ENCODE measurements around the gene SNCG.

SNCG gene

GRCh38 chr10:86946213-86947155 lies 11.9 kb upstream of the SNCG start:
- TF ChIP-seq FOXM1 (IDR thresholded peaks at IDR 0.05; ENCODE audit: borderline replicate concordance, low read depth) = no peak
- TF ChIP-seq, protein P1, sequence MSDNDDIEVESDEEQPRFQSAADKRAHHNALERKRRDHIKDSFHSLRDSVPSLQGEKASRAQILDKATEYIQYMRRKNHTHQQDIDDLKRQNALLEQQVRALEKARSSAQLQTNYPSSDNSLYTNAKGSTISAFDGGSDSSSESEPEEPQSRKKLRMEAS (IDR thresholded peaks at IDR 0.05) = no peak
- TF ChIP-seq NFIC (IDR thresholded peaks at IDR 0.05) = no peak
- TF ChIP-seq EP300 (IDR thresholded peaks at IDR 0.05; ENCODE audit: borderline replicate concordance) = no peak
- no peak for TF ChIP-seq TAF1 (IDR thresholded peaks at IDR 0.05; ENCODE audit: low read depth)
- TF ChIP-seq RAD21 (IDR thresholded peaks at IDR 0.05; ENCODE audit: low read depth) = no peak
- no peak for TF ChIP-seq TEAD4 (IDR thresholded peaks at IDR 0.05)
- TF ChIP-seq ZBTB7A (IDR thresholded peaks at IDR 0.05; ENCODE audit: low read depth) = no peak
- TF ChIP-seq, protein P2, sequence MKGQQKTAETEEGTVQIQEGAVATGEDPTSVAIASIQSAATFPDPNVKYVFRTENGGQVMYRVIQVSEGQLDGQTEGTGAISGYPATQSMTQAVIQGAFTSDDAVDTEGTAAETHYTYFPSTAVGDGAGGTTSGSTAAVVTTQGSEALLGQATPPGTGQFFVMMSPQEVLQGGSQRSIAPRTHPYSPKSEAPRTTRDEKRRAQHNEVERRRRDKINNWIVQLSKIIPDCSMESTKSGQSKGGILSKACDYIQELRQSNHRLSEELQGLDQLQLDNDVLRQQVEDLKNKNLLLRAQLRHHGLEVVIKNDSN (IDR thresholded peaks at IDR 0.05) = no peak
- TF ChIP-seq YY1 (IDR thresholded peaks at IDR 0.05; ENCODE audit: low read depth) = no peak
- no peak for TF ChIP-seq CREB1 (IDR thresholded peaks at IDR 0.05; ENCODE audit: low read depth)
- no peak for TF ChIP-seq TCF12 (IDR thresholded peaks at IDR 0.05; ENCODE audit: low read depth)
- TF ChIP-seq EGR1 (IDR thresholded peaks at IDR 0.05) = no peak

DNA sequence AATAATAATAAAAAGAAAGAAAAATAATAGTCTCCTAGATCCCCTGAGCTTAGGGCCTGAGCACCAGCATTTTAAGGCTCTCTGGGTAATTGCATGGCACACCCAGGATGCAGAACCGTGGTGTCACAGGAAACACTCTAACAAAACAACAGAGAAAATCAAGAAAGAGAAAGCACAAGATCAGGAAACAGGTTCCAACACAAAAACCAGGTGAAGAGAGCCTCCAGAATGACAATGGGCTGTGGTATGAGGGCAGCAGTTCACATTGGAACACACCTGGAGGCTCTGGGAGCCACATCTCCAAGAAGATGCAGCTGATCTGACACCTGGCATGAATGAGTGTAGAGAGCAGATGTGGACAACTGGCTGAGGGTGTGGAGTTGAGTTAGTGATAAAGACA lies 8.1 kb upstream of the SNCG start:
- TF ChIP-seq FOXM1 (IDR thresholded peaks at IDR 0.05; ENCODE audit: borderline replicate concordance, low read depth) (no peak), NFIC (IDR thresholded peaks at IDR 0.05) (no peak), CEBPB (IDR thresholded peaks at IDR 0.05) (no peak)
- TF ChIP-seq, protein P2 (IDR thresholded peaks at IDR 0.05) = no peak

DNA sequence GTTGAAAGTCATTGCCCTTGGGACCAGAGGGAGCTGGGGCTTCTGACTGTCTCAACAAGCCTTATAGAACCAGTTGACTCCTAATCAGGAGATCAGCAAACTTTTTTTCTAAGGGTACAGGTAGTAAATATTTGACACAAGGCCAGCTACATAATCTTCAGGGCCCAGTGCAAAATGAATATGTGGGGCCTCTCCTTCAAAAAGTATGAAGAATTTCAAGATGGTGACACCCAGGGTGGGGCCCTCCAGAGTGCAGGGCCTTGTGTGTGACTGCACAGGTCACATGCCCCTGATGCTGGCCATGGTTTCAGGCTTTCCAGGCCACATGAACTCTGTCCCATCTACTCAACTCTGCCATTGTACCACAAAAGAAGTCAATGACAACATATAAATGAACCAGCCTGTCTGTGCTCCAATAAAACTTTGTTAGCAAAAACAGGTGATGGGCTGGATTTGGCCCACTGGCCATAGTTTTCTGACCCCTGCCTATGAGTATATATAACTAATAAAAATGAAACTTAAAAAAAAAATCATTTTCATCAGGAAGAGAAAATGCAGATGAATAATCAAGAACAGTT lies 7.1 kb upstream of the SNCG start:
- no peak for TF ChIP-seq TAF1 (IDR thresholded peaks at IDR 0.05; ENCODE audit: low read depth)

- TF ChIP-seq CREB1 (IDR thresholded peaks at IDR 0.05; ENCODE audit: low read depth) (no peak), YY1 (IDR thresholded peaks at IDR 0.05; ENCODE audit: low read depth) (no peak), EGR1 (IDR thresholded peaks at IDR 0.05) (no peak), FOXM1 (IDR thresholded peaks at IDR 0.05; ENCODE audit: borderline replicate concordance, low read depth) (no peak), TCF12 (IDR thresholded peaks at IDR 0.05; ENCODE audit: low read depth) (no peak), ZBTB7A (IDR thresholded peaks at IDR 0.05; ENCODE audit: low read depth) (no peak), CEBPB (IDR thresholded peaks at IDR 0.05) (no peak), NFIC (IDR thresholded peaks at IDR 0.05) (no peak), EP300 (IDR thresholded peaks at IDR 0.05; ENCODE audit: borderline replicate concordance) (no peak)
- TF ChIP-seq, protein P3, sequence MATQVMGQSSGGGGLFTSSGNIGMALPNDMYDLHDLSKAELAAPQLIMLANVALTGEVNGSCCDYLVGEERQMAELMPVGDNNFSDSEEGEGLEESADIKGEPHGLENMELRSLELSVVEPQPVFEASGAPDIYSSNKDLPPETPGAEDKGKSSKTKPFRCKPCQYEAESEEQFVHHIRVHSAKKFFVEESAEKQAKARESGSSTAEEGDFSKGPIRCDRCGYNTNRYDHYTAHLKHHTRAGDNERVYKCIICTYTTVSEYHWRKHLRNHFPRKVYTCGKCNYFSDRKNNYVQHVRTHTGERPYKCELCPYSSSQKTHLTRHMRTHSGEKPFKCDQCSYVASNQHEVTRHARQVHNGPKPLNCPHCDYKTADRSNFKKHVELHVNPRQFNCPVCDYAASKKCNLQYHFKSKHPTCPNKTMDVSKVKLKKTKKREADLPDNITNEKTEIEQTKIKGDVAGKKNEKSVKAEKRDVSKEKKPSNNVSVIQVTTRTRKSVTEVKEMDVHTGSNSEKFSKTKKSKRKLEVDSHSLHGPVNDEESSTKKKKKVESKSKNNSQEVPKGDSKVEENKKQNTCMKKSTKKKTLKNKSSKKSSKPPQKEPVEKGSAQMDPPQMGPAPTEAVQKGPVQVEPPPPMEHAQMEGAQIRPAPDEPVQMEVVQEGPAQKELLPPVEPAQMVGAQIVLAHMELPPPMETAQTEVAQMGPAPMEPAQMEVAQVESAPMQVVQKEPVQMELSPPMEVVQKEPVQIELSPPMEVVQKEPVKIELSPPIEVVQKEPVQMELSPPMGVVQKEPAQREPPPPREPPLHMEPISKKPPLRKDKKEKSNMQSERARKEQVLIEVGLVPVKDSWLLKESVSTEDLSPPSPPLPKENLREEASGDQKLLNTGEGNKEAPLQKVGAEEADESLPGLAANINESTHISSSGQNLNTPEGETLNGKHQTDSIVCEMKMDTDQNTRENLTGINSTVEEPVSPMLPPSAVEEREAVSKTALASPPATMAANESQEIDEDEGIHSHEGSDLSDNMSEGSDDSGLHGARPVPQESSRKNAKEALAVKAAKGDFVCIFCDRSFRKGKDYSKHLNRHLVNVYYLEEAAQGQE (IDR thresholded peaks at IDR 0.05; ENCODE audit: low read depth) = no peak
- TF ChIP-seq, protein P2 (IDR thresholded peaks at IDR 0.05) = no peak
- TF ChIP-seq, protein P1 (IDR thresholded peaks at IDR 0.05) = no peak
Measured at GRCh38 chr10:86952106-86952505, 6.3 kb upstream of the SNCG start.

GRCh38 chr10:86952697-86953096 lies 5.7 kb upstream of the SNCG start:
- TF ChIP-seq EP300 (IDR thresholded peaks at IDR 0.05; ENCODE audit: borderline replicate concordance) = 0 out of 2 replicates have a peak, but pooled peaks have one; percentile 24

- TF ChIP-seq TAF1 (IDR thresholded peaks at IDR 0.05; ENCODE audit: low read depth) (no peak), FOXM1 (IDR thresholded peaks at IDR 0.05; ENCODE audit: borderline replicate concordance, low read depth) (no peak), TCF12 (IDR thresholded peaks at IDR 0.05; ENCODE audit: low read depth) (no peak), EP300 (IDR thresholded peaks at IDR 0.05; ENCODE audit: borderline replicate concordance) (no peak), CEBPB (IDR thresholded peaks at IDR 0.05) (no peak), RAD21 (IDR thresholded peaks at IDR 0.05; ENCODE audit: low read depth) (no peak), ZBTB7A (IDR thresholded peaks at IDR 0.05; ENCODE audit: low read depth) (no peak), EGR1 (IDR thresholded peaks at IDR 0.05) (no peak), YY1 (IDR thresholded peaks at IDR 0.05; ENCODE audit: low read depth) (no peak), CREB1 (IDR thresholded peaks at IDR 0.05; ENCODE audit: low read depth) (no peak)
- TF ChIP-seq, protein P3 (IDR thresholded peaks at IDR 0.05; ENCODE audit: low read depth) = no peak
- TF ChIP-seq, protein P2 (IDR thresholded peaks at IDR 0.05) = no peak
- TF ChIP-seq, protein P1 (IDR thresholded peaks at IDR 0.05) = no peak
Measured at GRCh38 chr10:86953747-86954680, 4.4 kb upstream of the SNCG start.

All from Ishikawa (cell line).